GM12878 (cell line): ENCODE data around the gene CALD1. TPM values are rescaled to one million over a fixed set of nuclear protein-coding genes. Genes with fewer than 3 reads are reported as not detected.
A peak's percentile ranks its signal among the peaks of the same experiment; 100 is the strongest.

ENCODE experiments used
- ATAC-seq: fragments of 200-7000 bp; cut with Tn5 transposase; 3 replicates; pipeline ENCODE4 v1.9.1; 2020; ENCODE audit warnings: mild to moderate bottlenecking, moderate library complexity
- BruUV-seq: library from RNA; stranded (reverse); fragments of 400-500 nt; replicated peaks from 2 replicates; lab custom pipeline; 2021; lab: Mats Ljungman, UMichigan
- CTCF ChIA-PET: fragments of 300-600 bp; sonication (Branson Sonifier 250); formaldehyde crosslinking; extraction: SDS; loops from one replicate; lab custom pipeline; 2021; ENCODE audit warnings: inconsistent platforms; lab: Yijun Ruan, JAX
- POLR2A ChIA-PET: fragments of 350-600 bp; formaldehyde crosslinking; extraction: SDS; loops from one replicate; lab custom pipeline; 2021; ENCODE audit warnings: inconsistent platforms; lab: Charles Lee
- RAD21 ChIA-PET: fragments of 300-600 bp; sonication (Branson Sonifier 250); formaldehyde crosslinking; loops from one replicate; lab custom pipeline; 2023; ENCODE audit warnings: antibody characterized with exemption; ENCODE audit not compliant: unreplicated experiment; lab: Charles Lee
- SMC1A ChIA-PET: fragments of 300-600 bp; sonication (Branson Sonifier 250); formaldehyde crosslinking; loops from one replicate; lab custom pipeline; 2023; ENCODE audit not compliant: unreplicated experiment, uncharacterized antibody; lab: Charles Lee
- DNase-seq: peaks from one replicate; pipeline ENCODE4 v3.0.0-alpha.2; 2011; ENCODE audit warnings: low read depth, low spot score
- FAIRE-seq: peaks from 3 replicates; lab custom pipeline; 2011; peaks lifted over from hg19 to GRCh38; lab: Jason Lieb, UNC
- H2AFZ ChIP-seq: 2 replicates; pipeline ENCODE4 v1.6.0; 2011; ENCODE audit warnings: low read depth, low read length, control low read depth; ENCODE audit not compliant: control insufficient read depth
- H3K27ac ChIP-seq: 2 replicates; pipeline ENCODE4 v1.5.1; 2011; ENCODE audit warnings: control low read depth; ENCODE audit not compliant: control insufficient read depth, insufficient read depth
- H3K27me3 ChIP-seq, 2 experiments: replicated peaks in 1 of 2; 2 replicates each; pipeline versions ENCODE4 v1.6.0 to v1.6.1; 2011; ENCODE audit warnings: low read length in 1 of 2; ENCODE audit not compliant: control insufficient read depth in 2 of 2, insufficient read depth in 2 of 2
- H3K36me3 ChIP-seq, 2 experiments: 2 replicates each; pipeline ENCODE4 v1.5.1; 2011; ENCODE audit warnings: low read length in 1 of 2; ENCODE audit not compliant: control insufficient read depth in 2 of 2, insufficient read depth in 2 of 2
- H3K4me1 ChIP-seq: 2 replicates; pipeline ENCODE4 v1.6.1; 2011; ENCODE audit warnings: mild to moderate bottlenecking, low read length, moderate library complexity, mixed read lengths; ENCODE audit not compliant: control insufficient read depth, insufficient read depth
- H3K4me2 ChIP-seq: 2 replicates; pipeline ENCODE4 v1.6.0; 2011; ENCODE audit warnings: control low read depth; ENCODE audit not compliant: control insufficient read depth, insufficient read depth
- H3K4me3 ChIP-seq: fragments of 200-600 bp; sonication (generic); 2 replicates; pipeline ENCODE4 v1.5.1; 2016
- H3K79me2 ChIP-seq: 2 replicates; pipeline ENCODE4 v1.6.0; 2011; ENCODE audit warnings: low read length; ENCODE audit not compliant: control insufficient read depth, insufficient read depth
- H3K9ac ChIP-seq: 2 replicates; pipeline ENCODE4 v1.8.0; 2011; ENCODE audit warnings: low read length, control low read depth, mixed read lengths; ENCODE audit not compliant: control insufficient read depth, insufficient read depth
- H3K9me3 ChIP-seq: replicated peaks from 3 replicates; pipeline ENCODE4 v1.5.1; 2011; ENCODE audit warnings: mild to moderate bottlenecking, low read length; ENCODE audit not compliant: control insufficient read depth, insufficient read depth
- H4K20me1 ChIP-seq: 2 replicates; pipeline ENCODE4 v1.6.0; 2011; ENCODE audit not compliant: control insufficient read depth, insufficient read depth
- ATF7 ChIP-seq: fragments of 450-650 bp; IDR thresholded peaks from 2 replicates; pipeline ENCODE4 v1.6.1; 2016; ENCODE audit warnings: low read depth, mild to moderate bottlenecking
- BMI1 ChIP-seq: fragments of 450-650 bp; IDR thresholded peaks from 2 replicates; pipeline ENCODE4 v1.6.1; 2016; ENCODE audit warnings: mild to moderate bottlenecking, moderate library complexity, borderline replicate concordance
- ETV6 ChIP-seq, 2 experiments: fragments of 450-650 bp in 1 of 2; IDR thresholded peaks in 1 of 2; conservative IDR thresholded peaks in 1 of 2; 2 replicates each; pipeline ENCODE4 v1.6.1; 2014; ENCODE audit warnings: antibody characterized with exemption in 1 of 2, borderline replicate concordance in 1 of 2, low read depth in 1 of 2, mild to moderate bottlenecking in 1 of 2, moderate library complexity in 1 of 2
- LARP7 ChIP-seq: fragments of 450-650 bp; IDR thresholded peaks from 2 replicates; pipeline ENCODE4 v1.6.1; 2017; ENCODE audit warnings: mild to moderate bottlenecking
- MLLT1 ChIP-seq: fragments of 450-650 bp; IDR thresholded peaks from 2 replicates; pipeline ENCODE4 v1.6.1; 2016; ENCODE audit warnings: mild to moderate bottlenecking
- RAD51 ChIP-seq: fragments of 450-650 bp; IDR thresholded peaks from 2 replicates; pipeline ENCODE4 v1.6.1; 2016; ENCODE audit warnings: moderate library complexity, mild to moderate bottlenecking, inconsistent platforms
- RELB ChIP-seq: fragments of 450-650 bp; IDR thresholded peaks from 2 replicates; pipeline ENCODE4 v1.6.1; 2017; ENCODE audit warnings: low read depth, mild to moderate bottlenecking, moderate library complexity
- TCF12 ChIP-seq: IDR thresholded peaks from 2 replicates; pipeline ENCODE4 v1.6.1; 2011; ENCODE audit warnings: low read depth, mild to moderate bottlenecking, low read length
- ZNF217 ChIP-seq: fragments of 450-650 bp; IDR thresholded peaks from 2 replicates; pipeline ENCODE4 v1.6.1; 2017; ENCODE audit warnings: antibody characterized with exemption, mild to moderate bottlenecking
- WGBS: methylation state at CpG from one replicate; pipeline ENCODE4 v1.1.6; 2016; ENCODE audit warnings: low lambda C conversion rate; ENCODE audit not compliant: insufficient replicate concordance, insufficient coverage; ENCODE audit errors: missing lambda C conversion rate; 5-methylcytosine and 5-hydroxymethylcytosine counted together
- in situ Hi-C: fragments of 300-500 bp; cut with MboI; formaldehyde crosslinking; loops from 9 replicates; pipeline ENCODE4 v1.14.3; 2018; ENCODE audit warnings: mixed read lengths
- intact Hi-C: fragments of 100-400 bp; cut with micrococcal nuclease; formaldehyde crosslinking; loops from one replicate; pipeline ENCODE4 v1.14.2; 2022; ENCODE audit not compliant: unreplicated experiment
- polyA plus RNA-seq, 11 experiments: library from polyadenylated mRNA; depleted of rRNA in 4 of 11; unstranded in 6 of 11; stranded (reverse) in 5 of 11; fragments of >200 nt; fragmentation: Nextera tagmentation in 4 of 11; fragmentation: Illumina TruSeq in 1 of 11; extraction: Ambion mirVana in 4 of 11; extraction: Trizol in 1 of 11; gene quantifications; 1 replicate in 1 of 11; 2 replicates in 10 of 11; pipeline versions ENCODE4 v1.2.1 to v1.2.3, GENCODE V29; 2011 to 2016; ENCODE audit warnings: inconsistent platforms in 2 of 11, missing spikeins in 2 of 11, low read depth in 1 of 11
- total RNA-seq, 4 experiments: library from RNA; depleted of rRNA in 3 of 4; stranded (reverse); fragments of >200 nt in 3 of 4; fragmentation: Illumina TruSeq in 1 of 4; extraction: Trizol in 1 of 4; gene quantifications; 2 replicates each; pipeline versions ENCODE4 v1.2.1 to v1.2.3, GENCODE V29; 2013 to 2021

The CALD1 gene
- total and polyA plus RNA-seq, 10 of the 15 experiments (the other 5 are each of a cell fraction or from before 2014, with no cell fraction given), result 0.03 to 1.3 (median 0.22) TPM

GRCh38 chr7:134814730-134815364 is 35.4 kb downstream of the CALD1 start:
- Histone ChIP-seq H3K9ac (no peak overlapping the region), H3K4me3 (no peak overlapping the region), H2AFZ (no peak overlapping the region), H4K20me1 (no peaks in the 10 kb centered on the region), H3K36me3 (no peaks in the 10 kb centered on the region), H3K4me2 (no peak overlapping the region), H3K4me1 (no peaks in the 10 kb centered on the region), H3K9me3 (no peaks in the 10 kb centered on the region), H3K27ac (no peak overlapping the region), H3K79me2 (no peaks in the 10 kb centered on the region), H3K27me3 (peaks cover 0 to 1% of the 10 kb centered on the region in 2 experiments; a peak in 2 of 4 replicates)
- in situ Hi-C loops, result no loop called here
- TF ChIP-seq LARP7 (no peak), ZNF217 (no peak), RAD51 (peak; percentile 58; the same call in 1 of the 2 replicates)
- 8% methylated on average over 4 of the region's 4 CpGs for WGBS
- ATAC-seq (no peak), DNase-seq (no peak), FAIRE-seq (no peak)
- RAD21 ChIA-PET, result no interaction called here
- SMC1A ChIA-PET, result no interaction called here
- no TSS peak for BruUV-seq
- CTCF ChIA-PET, result interaction anchor here (0.5 to 0.7 kb wide), 2 partner anchors 113 to 745 kb away, joined by 3 to 4 read pairs; no protein-coding TSS in a partner anchor
- POLR2A ChIA-PET, result no interaction called here
- intact Hi-C loops, result no loop called here

- no peak for ATAC-seq
- H3K36me3 ChIP-seq, result no peaks in the 10 kb centered on the region
- TF ChIP-seq ETV6 (conservative IDR thresholded peaks at IDR 0.05 in 1 of 2, IDR thresholded peaks at IDR 0.05 in 1 of 2; ENCODE audit: borderline replicate concordance in 1 of 2, low read depth in 1 of 2), result no peak
- no peak for TF ChIP-seq LARP7
- no peak for TF ChIP-seq MLLT1
- no peak for TF ChIP-seq BMI1
- TF ChIP-seq ATF7, result no peak
- no peak for TF ChIP-seq RELB
- no peak for TF ChIP-seq TCF12
- TF ChIP-seq, all 136 proteins: peak for 0
- 40% methylated on average over 9 of the region's 9 CpGs for WGBS
- Histone ChIP-seq H3K4me3 (no peak overlapping the region), H3K4me1 (no peaks in the 10 kb centered on the region), H3K27me3 (no peaks in the 10 kb centered on the region; a peak in 1 of 4 replicates), H3K4me2 (no peak overlapping the region), H4K20me1 (no peaks in the 10 kb centered on the region), H3K9me3 (no peaks in the 10 kb centered on the region), H3K27ac (no peak overlapping the region), H3K79me2 (no peaks in the 10 kb centered on the region), H3K9ac (no peak overlapping the region), H2AFZ (no peak overlapping the region)
- POLR2A ChIA-PET, result no interaction called here
- DNase-seq (no peak), FAIRE-seq (no peak)
- CTCF ChIA-PET, result interaction anchor here (1.0 to 1.3 kb wide), 2 partner anchors 8 to 17 kb away, joined by 3 read pairs; no protein-coding TSS in a partner anchor
- no TSS peak for BruUV-seq
- in situ Hi-C loops, result no loop called here
- intact Hi-C loops, result no loop called here
- SMC1A ChIA-PET, result no interaction called here
- RAD21 ChIA-PET, result no interaction called here
Measured at GRCh38 chr7:134818613-134819345, 39.3 kb downstream of the CALD1 start.
